CD4-positive, alpha-beta T cell treated with Interleukin-6 for 4 hours (primary cell): ENCODE measurements around the gene BRINP1.

Experiments
- DNase-seq: peaks from one replicate; pipeline ENCODE4 v3.0.0-alpha.2; 2020; ENCODE audit warnings: mixed read lengths

BRINP1 gene

DNA sequence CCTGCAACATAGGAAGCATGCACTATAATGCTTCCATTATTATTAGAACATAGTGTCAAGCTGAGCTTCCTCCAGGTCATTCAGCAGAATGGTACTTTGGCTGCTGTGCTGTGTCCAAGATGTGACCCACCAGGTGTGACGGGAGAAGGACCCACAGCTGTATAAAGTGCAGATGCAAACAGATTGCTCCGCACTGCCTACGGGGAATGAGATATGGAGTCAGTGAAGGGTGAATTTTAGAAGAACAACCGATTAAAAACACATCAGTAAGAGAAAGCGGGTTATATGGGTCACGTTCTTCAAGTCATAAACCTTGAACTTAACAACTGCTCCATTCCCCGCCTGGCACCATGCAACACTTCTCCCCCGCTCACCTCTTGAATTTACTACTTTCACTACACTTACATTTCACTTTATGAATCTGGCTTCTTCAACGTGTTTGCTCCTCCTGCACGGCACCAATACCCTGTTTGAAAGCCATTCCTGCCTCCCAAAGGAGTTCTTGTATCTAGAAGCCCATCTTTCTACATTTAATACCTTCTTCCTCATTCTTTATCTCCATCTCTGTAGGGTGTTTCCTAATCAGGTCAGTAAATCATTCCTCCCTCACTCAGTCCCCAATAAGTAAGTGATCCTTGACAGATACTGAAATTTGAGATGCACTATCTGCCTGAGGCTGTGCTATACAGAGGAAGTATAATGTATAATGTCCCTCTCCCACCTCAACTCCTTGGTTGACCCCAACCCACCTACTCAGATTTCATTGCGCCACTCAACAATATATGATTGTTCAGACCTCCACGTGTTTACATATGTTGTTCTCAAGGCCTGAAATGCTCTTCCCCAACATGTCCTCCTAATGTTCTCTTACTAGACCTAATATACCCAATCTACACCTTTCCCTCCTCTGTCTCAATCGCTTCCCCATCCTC lies 25.9 kb downstream of the BRINP1 start:
- DNase-seq = no peak

- no peak for DNase-seq
Observed at GRCh38 chr9:119339056-119339455, 30.2 kb downstream of the BRINP1 start.

- DNase-seq = no peak
Observed at GRCh38 chr9:119337573-119337972, 31.7 kb downstream of the BRINP1 start.

DNA sequence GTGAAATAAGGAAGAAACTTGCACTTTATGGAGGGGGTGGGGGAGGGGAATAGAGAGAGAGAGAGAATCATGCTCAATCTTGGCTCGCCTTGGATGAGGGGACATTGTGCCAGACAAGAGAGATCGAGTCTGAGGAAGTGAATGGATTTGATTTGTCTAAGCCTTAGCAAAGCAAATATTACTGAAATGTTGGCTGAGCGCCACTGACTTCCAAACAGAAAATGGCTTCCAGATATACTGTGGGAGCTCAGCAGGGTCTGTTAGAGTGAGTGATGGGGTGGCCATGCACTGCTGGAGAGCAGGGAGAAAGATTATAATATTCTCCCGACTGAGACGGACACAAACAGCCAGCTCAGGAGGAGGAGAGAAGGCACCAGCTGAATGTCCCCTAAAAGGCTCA lies 34.5 kb downstream of the BRINP1 start:
- DNase-seq = no peak

GRCh38 chr9:119333507-119334229 lies 35.6 kb downstream of the BRINP1 start:
- no peak for DNase-seq

- DNase-seq = no peak
Observed at GRCh38 chr9:119332522-119332921, 36.7 kb downstream of the BRINP1 start.

- no peak for DNase-seq
Observed at GRCh38 chr9:119322184-119322583, 47.1 kb downstream of the BRINP1 start.

- no peak for DNase-seq
Observed at GRCh38 chr9:119318371-119318770, 50.9 kb downstream of the BRINP1 start.

- no peak for DNase-seq
Observed at GRCh38 chr9:119313846-119314245, 55.4 kb downstream of the BRINP1 start.

GRCh38 chr9:119310741-119311140 lies 58.5 kb downstream of the BRINP1 start:
- no peak for DNase-seq

GRCh38 chr9:119307471-119307870 lies 61.8 kb downstream of the BRINP1 start:
- DNase-seq = no peak

- DNase-seq = no peak
Observed at GRCh38 chr9:119304555-119304954, 64.7 kb downstream of the BRINP1 start.

DNA sequence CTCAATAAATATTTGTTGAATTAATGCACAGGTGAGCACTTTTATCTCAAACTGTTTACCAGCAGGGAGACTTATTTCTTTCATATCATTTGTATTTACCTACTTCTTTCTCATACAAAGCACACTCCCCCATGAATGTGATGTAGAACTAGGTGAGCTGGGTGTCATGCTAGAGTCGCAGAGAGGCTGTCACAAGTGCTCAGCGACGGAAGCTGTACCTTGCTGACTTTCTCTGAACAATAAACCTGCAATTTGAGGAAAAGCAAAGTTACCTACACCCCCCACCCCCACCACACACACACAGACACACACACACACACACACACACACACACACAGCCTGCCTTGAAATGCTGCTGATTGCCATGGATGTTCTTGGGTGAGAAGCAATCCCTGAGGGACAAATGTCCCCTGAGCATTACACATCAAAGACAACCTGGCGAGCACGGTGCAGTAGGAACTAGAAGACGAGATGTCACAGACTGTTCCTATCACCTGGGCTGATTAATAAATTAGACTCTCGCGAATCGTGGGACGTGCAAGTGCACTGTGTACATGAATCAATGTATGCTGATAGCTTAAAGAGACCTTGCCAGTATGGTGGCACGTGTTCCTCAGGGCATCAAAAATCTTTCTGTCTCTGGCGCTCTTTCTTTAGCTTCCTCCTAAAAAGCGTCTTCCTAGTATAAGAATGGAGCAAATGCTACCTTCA lies 66.1 kb downstream of the BRINP1 start:
- no peak for DNase-seq

DNA sequence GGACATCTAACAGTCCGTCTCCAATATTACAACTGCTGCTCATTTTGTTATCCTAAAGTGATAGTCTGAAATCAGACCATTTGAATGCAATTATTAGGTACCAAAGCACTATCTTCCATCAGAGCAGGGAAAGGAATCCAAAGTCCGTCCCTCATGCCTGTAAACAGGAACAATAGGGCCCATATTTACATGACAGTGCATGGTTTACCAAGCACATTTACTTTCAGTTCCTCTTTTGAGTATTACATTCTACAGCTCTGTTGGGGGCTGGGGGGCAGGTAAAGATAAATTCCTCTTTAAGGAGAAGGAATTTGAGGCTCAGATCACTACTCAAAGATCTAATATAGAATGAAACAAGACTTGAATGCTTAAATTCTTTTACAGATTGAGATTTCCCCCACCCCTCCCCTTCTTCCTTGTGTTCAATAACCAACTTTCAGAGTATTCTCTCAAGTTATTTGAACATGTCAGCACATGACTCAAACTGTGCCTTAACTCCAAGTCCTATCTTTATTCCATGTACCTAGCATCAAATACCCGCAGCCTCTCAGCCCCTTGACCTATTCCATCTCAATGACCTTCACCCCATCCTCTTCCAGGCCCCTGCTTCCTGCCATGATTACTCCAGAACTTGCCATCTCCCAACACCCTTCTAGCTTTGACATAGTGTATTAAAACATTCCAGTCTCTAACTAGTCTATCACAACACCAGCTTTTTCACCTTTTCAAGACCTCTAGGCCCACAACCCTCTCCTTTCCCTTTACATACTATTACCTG lies 71.0 kb downstream of the BRINP1 start:
- DNase-seq = no peak

GRCh38 chr9:119291554-119291953 lies 77.7 kb downstream of the BRINP1 start:
- DNase-seq = no peak

- no peak for DNase-seq
Observed at GRCh38 chr9:119289740-119290433, 79.3 kb downstream of the BRINP1 start.

GRCh38 chr9:119284587-119285337 lies 84.5 kb downstream of the BRINP1 start:
- no peak for DNase-seq

DNA sequence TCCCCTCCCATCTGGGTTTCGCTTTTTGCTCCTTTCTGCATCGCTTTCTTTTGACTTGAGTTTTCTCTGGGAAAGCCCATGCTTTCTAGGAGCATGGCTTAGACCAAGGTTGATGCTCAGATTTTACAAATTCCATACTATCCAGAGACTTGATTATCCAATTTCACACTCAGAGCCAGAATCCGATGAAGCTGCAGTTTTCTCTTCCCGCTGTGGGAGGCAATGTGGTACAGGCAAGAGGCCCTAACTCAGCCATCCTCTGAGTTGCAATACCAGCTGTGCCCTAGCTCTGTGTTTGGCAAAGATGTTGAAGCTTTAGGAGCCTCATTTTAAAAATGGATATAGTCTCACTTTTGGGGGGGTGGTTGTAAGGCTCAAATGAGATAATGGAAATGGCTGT lies 85.1 kb downstream of the BRINP1 start:
- no peak for DNase-seq

DNA sequence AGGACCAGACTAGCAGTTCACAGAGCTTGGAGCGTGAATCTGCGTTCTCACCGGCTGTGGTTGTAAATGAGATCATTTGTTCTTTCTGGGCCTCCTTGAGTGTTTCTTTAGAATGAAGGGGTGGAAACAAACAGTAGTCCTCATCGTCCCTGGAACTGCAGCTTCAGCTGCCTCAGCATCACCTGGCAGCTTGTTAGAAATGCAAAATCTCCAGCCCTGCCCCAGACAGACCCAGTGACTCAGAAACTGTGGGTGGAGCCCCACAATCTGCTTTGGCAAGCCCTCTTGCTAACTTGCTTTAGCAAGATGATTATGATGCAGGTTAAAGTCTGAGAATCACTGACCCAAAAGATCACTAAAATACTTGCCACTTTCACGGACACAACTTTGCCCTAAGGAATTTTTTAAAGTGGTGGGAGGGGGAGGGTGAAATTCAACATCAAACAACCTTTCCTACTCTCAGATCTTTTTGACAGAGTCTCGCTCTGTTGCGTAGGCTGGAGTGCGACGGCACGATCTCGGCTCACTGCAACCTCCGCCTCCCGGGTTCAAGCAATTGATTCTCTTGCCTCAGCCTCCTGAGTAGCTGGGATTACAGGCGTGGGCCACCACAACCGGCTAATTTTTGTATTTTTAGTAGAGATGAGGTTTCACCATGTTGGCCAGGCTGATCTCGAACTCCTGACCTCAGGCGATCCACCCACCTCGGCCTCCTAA lies 86.0 kb downstream of the BRINP1 start:
- no peak for DNase-seq

- DNase-seq = no peak
Observed at GRCh38 chr9:119282476-119283077, 86.7 kb downstream of the BRINP1 start.
